H1 (cell line): ENCODE results near the gene ZDHHC8. TPM values are rescaled to one million over a fixed set of nuclear protein-coding genes. Genes with fewer than 3 reads are reported as not detected.

Experiments
- CBX8 ChIP-seq: fragments of 300-800, 300-1000 bp; sonication (generic); IDR thresholded peaks from 2 replicates; pipeline ENCODE4 v1.7.1; 2016; ENCODE audit warnings: low read depth, low read length, borderline replicate concordance
- CEBPB ChIP-seq: IDR thresholded peaks from 2 replicates; pipeline ENCODE4 v1.6.1; 2012; ENCODE audit warnings: low read depth, low read length
- CHD7 ChIP-seq: fragments of 300-600 bp; sonication (generic); IDR thresholded peaks from 2 replicates; pipeline ENCODE4 v1.7.1; 2012; ENCODE audit warnings: low read length, moderate library complexity, mild to moderate bottlenecking, inconsistent platforms; ENCODE audit not compliant: insufficient replicate concordance
- E2F6 ChIP-seq: IDR thresholded peaks from 2 replicates; pipeline ENCODE4 v1.6.1; 2012; ENCODE audit warnings: inconsistent platforms
- JUND ChIP-seq: IDR thresholded peaks from 2 replicates; pipeline ENCODE4 v1.6.1; 2011; ENCODE audit warnings: mild to moderate bottlenecking, improper control_type of control experiment, low read length
- KDM5A ChIP-seq: fragments of 200-600 bp; IDR thresholded peaks from 2 replicates; pipeline ENCODE4 v1.7.1; 2012; ENCODE audit warnings: mild to moderate bottlenecking, low read length, inconsistent platforms, mixed read lengths
- TCF12 ChIP-seq: IDR thresholded peaks from 2 replicates; pipeline ENCODE4 v1.6.1; 2011; ENCODE audit warnings: low read depth, mild to moderate bottlenecking, low read length
- USF2 ChIP-seq: IDR thresholded peaks from 2 replicates; pipeline ENCODE4 v1.6.1; 2011; ENCODE audit warnings: low read length, improper control_type of control experiment
- polyA plus RNA-seq, 7 experiments: library from polyadenylated mRNA; depleted of rRNA in 3 of 7; stranded (reverse) in 5 of 7; unstranded in 2 of 7; fragments of >200 nt in 5 of 7; fragments of 200-250 nt in 2 of 7; gene quantifications; 1 replicate in 5 of 7; 2 replicates in 1 of 7; 4 replicates in 1 of 7; pipeline versions ENCODE4 v1.2.1 to v1.2.3, GENCODE V29; 2011 to 2013; ENCODE audit warnings: missing spikeins in 2 of 7, mixed read lengths in 2 of 7
- total RNA-seq: library from RNA; stranded (reverse); fragmentation: NEBNext Ultra II Directional; extraction: Animal tissue kit (Norgen Biotek cat#: 25700); gene quantifications from 2 replicates; pipeline ENCODE4 v1.2.1, GENCODE V29; 2021

ZDHHC8 gene
- total and polyA plus RNA-seq, 2 of the 8 experiments (the other 6 are each of a cell fraction or from before 2014, with no cell fraction given), result 18.6 to 65.6 TPM

- no peak for TF ChIP-seq CHD7
- no peak for TF ChIP-seq CBX8
- no peak for TF ChIP-seq CEBPB
- no peak for TF ChIP-seq TCF12
- no peak for TF ChIP-seq KDM5A
- no peak for TF ChIP-seq E2F6
- no peak for TF ChIP-seq USF2
- TF ChIP-seq JUND, result no peak
Measured at GRCh38 chr22:20087319-20088262, 44.0 kb upstream of the ZDHHC8 start (continued).
